Neural cell (in vitro differentiated cells): Measurements from ENCODE around the gene SLC31A2. TPM values are rescaled to one million over a fixed set of nuclear protein-coding genes. Genes with fewer than 3 reads are reported as not detected.
"Not testable (repeated sequence)": the region's sequence is repeated elsewhere in the genome, so short reads cannot be mapped to it uniquely, and the experiment has no call there.

Source experiments
- H2AFZ ChIP-seq: fragments of 200-600, 300-800 bp; sonication (generic), shearing (Covaris generic); 2 replicates; pipeline ENCODE4 v1.6.0; 2014; ENCODE audit warnings: low read depth, mild to moderate bottlenecking, antibody characterized with exemption, low read length, moderate library complexity
- H3F3A ChIP-seq: fragments of 200-600 bp; shearing (Covaris generic); 2 replicates; pipeline ENCODE4 v1.6.1; 2016; ENCODE audit warnings: mild to moderate bottlenecking, moderate library complexity, mixed read lengths, antibody characterized with exemption, low read length; ENCODE audit not compliant: insufficient read depth, poor library complexity, severe bottlenecking
- H3K27ac ChIP-seq: fragments of 200-600, 300-800 bp; sonication (generic), shearing (Covaris generic); 2 replicates; pipeline ENCODE4 v1.5.1; 2014; ENCODE audit warnings: mild to moderate bottlenecking, low read length, moderate library complexity
- H3K27me3 ChIP-seq: fragments of 300-800, 200-600 bp; sonication (generic), shearing (Covaris generic); 2 replicates; pipeline ENCODE4 v1.6.0; 2014; ENCODE audit warnings: mild to moderate bottlenecking, low read depth, low read length, moderate library complexity; ENCODE audit not compliant: insufficient read depth
- H3K36me3 ChIP-seq: fragments of 300-800, 200-600 bp; sonication (generic), shearing (Covaris generic); 2 replicates; pipeline ENCODE4 v1.5.1; 2014; ENCODE audit warnings: mild to moderate bottlenecking, antibody characterized with exemption, low read length, moderate library complexity; ENCODE audit not compliant: insufficient read depth
- H3K4me2 ChIP-seq: fragments of 300-800, 200-600 bp; sonication (generic), shearing (Covaris generic); 2 replicates; pipeline ENCODE4 v1.6.0; 2014; ENCODE audit warnings: mild to moderate bottlenecking, low read length
- H3K4me3 ChIP-seq: fragments of 300-800, 200-600 bp; sonication (generic), shearing (Covaris generic); 2 replicates; pipeline ENCODE4 v1.5.1; 2014; ENCODE audit warnings: mild to moderate bottlenecking, low read length, moderate library complexity
- H3K79me2 ChIP-seq: fragments of 200-600 bp; shearing (Covaris generic); replicated peaks from 2 replicates; pipeline ENCODE4 v1.6.0; 2014; ENCODE audit warnings: mild to moderate bottlenecking, low read length, moderate library complexity; ENCODE audit not compliant: insufficient read depth
- H3K9ac ChIP-seq: fragments of 300-800, 200-600 bp; sonication (generic), shearing (Covaris generic); 2 replicates; pipeline ENCODE4 v1.6.1; 2016; ENCODE audit warnings: mild to moderate bottlenecking, low read length, mixed read lengths
- H3K9me2 ChIP-seq: fragments of 200-600 bp; shearing (Covaris generic); 2 replicates; pipeline ENCODE4 v1.6.1; 2016; ENCODE audit warnings: mild to moderate bottlenecking, low read length, mixed read lengths; ENCODE audit not compliant: insufficient read depth
- H3K9me3 ChIP-seq: fragments of 200-600, 300-800 bp; sonication (generic), shearing (Covaris generic); 2 replicates; pipeline ENCODE4 v1.6.1; 2016; ENCODE audit warnings: mild to moderate bottlenecking, mixed run types, low read length, moderate library complexity, mixed read lengths
- H4K20me1 ChIP-seq: fragments of 200-600 bp; shearing (Covaris generic); 2 replicates; pipeline ENCODE4 v1.6.1; 2016; ENCODE audit warnings: mild to moderate bottlenecking, mixed run types; ENCODE audit not compliant: insufficient read depth
- CTCF ChIP-seq: fragments of 450-650 bp; IDR thresholded peaks from 2 replicates; pipeline ENCODE4 v1.5.1; 2014; ENCODE audit warnings: antibody characterized with exemption, mild to moderate bottlenecking, moderate library complexity; ENCODE audit not compliant: poor library complexity, severe bottlenecking
- EP300 ChIP-seq: fragments of 450-650 bp; conservative IDR thresholded peaks from 2 replicates; pipeline ENCODE4 v1.6.1; 2014; ENCODE audit warnings: antibody characterized with exemption, mild to moderate bottlenecking, moderate library complexity; ENCODE audit not compliant: poor library complexity, severe bottlenecking
- EZH2 ChIP-seq: fragments of 200-600, 300-800 bp; shearing (Covaris generic), sonication (generic); IDR thresholded peaks from 2 replicates; pipeline ENCODE4 v1.6.1; 2014; ENCODE audit warnings: antibody characterized with exemption, low read length, borderline replicate concordance, mild to moderate bottlenecking; ENCODE audit not compliant: insufficient read depth, poor library complexity, severe bottlenecking
- MXI1 ChIP-seq: fragments of 450-650 bp; conservative IDR thresholded peaks from 2 replicates; pipeline ENCODE4 v1.6.1; 2014; ENCODE audit warnings: antibody characterized with exemption, mild to moderate bottlenecking; ENCODE audit not compliant: poor library complexity, severe bottlenecking
- POLR2AphosphoS5 ChIP-seq: IDR thresholded peaks from 2 replicates; pipeline ENCODE4 v1.6.1; 2012
- RAD21 ChIP-seq: fragments of 450-650 bp; conservative IDR thresholded peaks from 2 replicates; pipeline ENCODE4 v1.6.1; 2014; ENCODE audit warnings: antibody characterized with exemption, mild to moderate bottlenecking, moderate library complexity
- REST ChIP-seq: IDR thresholded peaks from 2 replicates; pipeline ENCODE4 v1.6.1; 2012; ENCODE audit warnings: borderline replicate concordance
- SMC3 ChIP-seq: fragments of 450-650 bp; conservative IDR thresholded peaks from 2 replicates; pipeline ENCODE4 v1.6.1; 2014; ENCODE audit warnings: antibody characterized with exemption, mild to moderate bottlenecking, moderate library complexity; ENCODE audit not compliant: poor library complexity
- TAF1 ChIP-seq: IDR thresholded peaks from 2 replicates; pipeline ENCODE4 v1.6.1; 2012; ENCODE audit warnings: low read depth
- polyA minus RNA-seq: library from RNA; depleted of rRNA, polyadenylated mRNA; stranded (reverse); fragments of >200 nt; gene quantifications from 2 replicates; pipeline ENCODE4 v1.2.3, GENCODE V29; 2014
- polyA plus RNA-seq: library from polyadenylated mRNA; depleted of rRNA; stranded (reverse); fragments of >200 nt; gene quantifications from 2 replicates; pipeline ENCODE4 v1.2.3, GENCODE V29; 2014

SLC31A2 gene
- polyA plus RNA-seq = 4.1 and 8.4 TPM in 2 replicates
- polyA minus RNA-seq = 9.7 and 9.8 TPM in 2 replicates

GRCh38 chr9:113150670-113151611 lies at the start of gene SLC31A2:
SLC31A2 (plus strand) TSS chr9:113151007; CDS start chr9:113151075, 68 bp downstream.
- H3K36me3 ChIP-seq = no peaks in the 10 kb centered on the region
- H3K79me2 ChIP-seq = no peaks in the 10 kb centered on the region
- TF ChIP-seq MXI1 (peak; percentile 74), POLR2AphosphoS5 (peak; percentile 69), SMC3 (peak; percentile 47), REST (peak; percentile 52), EZH2 (no peak), TAF1 (peak; percentile 80), RAD21 (peak; percentile 28), EP300 (no peak), CTCF (peak; percentile 69)
- peak within 1 kb of the TSS; percentile 96 for H3K4me3 ChIP-seq
- H4K20me1 ChIP-seq = no peaks in the 10 kb centered on the region
- no peaks in the 10 kb centered on the region for H3K9me3 ChIP-seq
- no peaks in the 10 kb centered on the region for H3K9me2 ChIP-seq
- no peaks in the 10 kb centered on the region for H3K27me3 ChIP-seq
- H2AFZ ChIP-seq = peak within 1 kb of the TSS; percentile 83
- peak within 1 kb of the TSS; percentile 45 for H3K27ac ChIP-seq
- H3K4me2 ChIP-seq = peak within 1 kb of the TSS; percentile 62
- H3K9ac ChIP-seq = peak within 1 kb of the TSS; percentile 77
- no peaks in the 10 kb centered on the region for H3F3A ChIP-seq

- not testable (repeated sequence) for H3K79me2 ChIP-seq, H3K9ac ChIP-seq, H3K9me3 ChIP-seq, H2AFZ ChIP-seq, H3K27ac ChIP-seq, H3F3A ChIP-seq, H4K20me1 ChIP-seq, H3K4me3 ChIP-seq, H3K36me3 ChIP-seq, H3K9me2 ChIP-seq, H3K27me3 ChIP-seq, H3K4me2 ChIP-seq
These were observed 45.5 kb upstream of the SLC31A2 start for GRCh38 chr9:113105345-113105744.
